ENCODE measurements around the gene RBM12. TPM values are rescaled to one million over a fixed set of nuclear protein-coding genes. Genes with fewer than 3 reads are reported as not detected.
"Not testable (repeated sequence)": the region's sequence is repeated elsewhere in the genome, so short reads cannot be mapped to it uniquely, and the experiment has no call there.

RBM12 gene
- total RNA-seq, 1 experiment from 2014 or later: 52.3 TPM

DNA sequence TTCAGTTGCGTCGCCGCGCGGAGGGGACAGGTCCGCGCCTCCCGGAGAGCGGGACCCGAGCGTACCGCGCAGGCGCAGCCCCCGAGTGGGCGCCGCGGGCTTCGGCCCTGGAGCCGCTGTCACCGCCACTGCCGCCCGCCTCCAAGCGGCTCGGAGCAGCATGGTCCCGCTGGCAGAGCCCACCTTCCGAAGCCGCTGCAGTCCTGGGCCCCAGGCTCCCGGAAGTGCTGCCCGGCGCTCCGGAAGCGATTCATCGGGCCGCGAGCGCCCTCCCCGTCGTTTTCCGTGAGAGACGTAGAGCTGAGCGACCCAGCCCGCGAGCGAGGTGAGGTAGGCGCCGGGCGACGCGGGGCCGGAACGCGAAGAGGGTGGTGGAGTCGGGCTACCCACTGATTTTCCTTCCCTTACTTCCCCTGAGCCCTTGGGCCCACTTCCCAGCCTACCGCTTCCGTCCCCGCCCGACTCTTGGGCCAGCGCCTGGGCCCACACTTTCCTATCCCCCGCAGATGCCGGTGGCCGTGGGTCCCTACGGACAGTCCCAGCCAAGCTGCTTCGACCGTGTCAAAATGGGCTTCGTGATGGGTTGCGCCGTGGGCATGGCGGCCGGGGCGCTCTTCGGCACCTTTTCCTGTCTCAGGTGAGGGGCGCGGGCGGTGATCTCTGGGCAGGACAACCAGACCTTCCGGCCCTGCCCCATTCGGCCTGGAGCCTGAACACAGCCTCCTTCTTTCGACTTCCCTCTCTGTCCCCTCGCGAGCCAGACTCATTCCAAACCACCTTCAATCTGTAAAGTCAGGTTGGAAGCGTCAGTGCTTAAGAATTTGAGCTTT lies 34.6 kb upstream of the RBM12 start, which contains the start of the genes NFS1 and ROMO1:
NFS1 (minus strand) TSS at position 226 of the 830 bp plus-strand sequence; CDS start at position 162, 64 bp downstream.
ROMO1 (plus strand) TSS at position 279 of the 830 bp plus-strand sequence; CDS start at position 507, 228 bp downstream.
- DNase-seq (ENCODE audit: low read depth): peak; percentile 88

DNA sequence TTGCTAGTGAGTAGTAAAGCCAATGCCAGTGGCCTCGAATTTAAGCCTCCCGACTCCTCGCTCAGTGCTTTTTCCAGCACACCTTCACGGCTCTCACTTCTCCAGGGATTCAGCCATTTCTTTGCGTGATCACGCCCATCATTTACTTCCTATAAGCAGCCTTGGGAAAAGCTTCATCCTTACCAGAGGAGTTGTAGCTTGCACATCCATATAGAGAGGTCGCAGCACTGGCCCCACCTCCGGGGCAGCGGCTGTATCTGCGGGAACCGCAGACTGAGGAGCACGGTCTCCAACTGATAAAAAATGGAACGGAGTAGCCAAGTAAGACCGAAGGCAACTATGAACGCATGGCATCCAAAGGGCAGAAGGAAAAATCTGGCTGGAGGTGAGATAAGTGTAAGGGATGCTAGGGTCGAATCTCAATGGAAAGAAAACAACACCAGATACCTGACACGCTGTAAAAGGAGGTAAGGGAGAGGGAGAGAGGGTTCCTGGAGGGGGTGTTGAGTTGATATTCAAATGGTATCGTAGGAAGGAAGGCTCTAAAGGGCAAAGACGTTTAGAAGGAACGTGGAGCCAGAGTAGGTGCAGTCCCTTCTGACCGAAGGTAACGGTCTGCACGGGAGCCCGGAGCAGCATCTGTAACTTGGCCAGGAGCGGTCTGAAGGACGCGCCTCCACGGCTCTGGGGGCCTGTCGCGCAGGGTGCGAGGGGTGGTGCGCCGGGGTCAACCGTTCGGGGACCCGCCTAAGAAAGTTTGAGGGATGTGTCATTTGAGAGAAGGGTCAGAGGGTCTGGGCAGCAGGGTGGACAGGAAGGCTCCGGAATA lies 33.8 kb upstream of the RBM12 start:
- peak; percentile 40 for DNase-seq (ENCODE audit: low read depth)

DNA sequence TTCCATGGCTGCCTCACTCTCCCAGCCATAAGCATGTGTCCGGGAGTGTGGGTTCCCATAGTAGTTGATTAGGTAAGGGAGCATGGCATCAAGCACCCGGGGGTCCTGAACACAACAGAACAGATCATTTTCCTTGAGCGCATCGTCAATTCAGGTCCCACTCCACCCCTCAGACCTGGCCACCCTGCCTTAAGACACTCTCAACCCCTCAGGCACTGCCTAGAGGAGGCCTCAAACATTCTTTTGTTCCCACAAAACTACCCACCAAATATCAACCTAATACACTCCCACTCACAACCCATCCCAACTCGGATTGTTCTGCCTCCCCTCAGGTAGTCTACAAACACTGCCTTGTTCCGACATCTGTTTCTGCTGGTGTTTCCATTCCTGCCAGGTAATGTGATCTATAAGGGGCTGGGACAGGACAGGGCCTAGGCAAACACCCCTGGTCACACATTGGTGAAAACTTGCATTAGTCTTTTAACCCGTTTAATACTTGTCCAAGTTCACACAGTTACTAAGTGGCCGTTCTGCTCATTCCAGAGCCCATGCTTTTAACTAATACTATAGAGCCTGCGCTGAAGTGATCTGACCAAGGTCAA lies 33.1 kb upstream of the RBM12 start:
- no peak for DNase-seq (ENCODE audit: low read depth)

DNA sequence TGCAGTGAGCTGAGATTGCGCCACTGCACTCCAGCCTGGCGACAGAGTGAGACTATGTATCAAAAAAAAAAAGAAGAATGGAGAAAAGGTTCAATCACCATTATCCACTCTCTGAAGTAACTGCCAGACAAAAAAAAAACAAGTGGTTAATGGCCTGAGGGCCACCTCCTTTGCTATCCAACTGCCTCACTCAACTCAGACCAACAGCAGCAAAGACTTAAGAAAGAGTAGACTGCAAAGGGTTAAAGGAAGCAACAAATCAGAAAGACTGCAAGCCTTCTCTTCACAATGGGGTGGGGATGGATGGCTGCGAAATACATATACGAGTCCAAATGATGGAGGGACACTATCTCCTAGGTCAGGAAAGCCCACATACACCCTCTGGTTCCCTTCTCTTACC lies 31.3 kb upstream of the RBM12 start:
- no peak for DNase-seq (ENCODE audit: low read depth)

DNA sequence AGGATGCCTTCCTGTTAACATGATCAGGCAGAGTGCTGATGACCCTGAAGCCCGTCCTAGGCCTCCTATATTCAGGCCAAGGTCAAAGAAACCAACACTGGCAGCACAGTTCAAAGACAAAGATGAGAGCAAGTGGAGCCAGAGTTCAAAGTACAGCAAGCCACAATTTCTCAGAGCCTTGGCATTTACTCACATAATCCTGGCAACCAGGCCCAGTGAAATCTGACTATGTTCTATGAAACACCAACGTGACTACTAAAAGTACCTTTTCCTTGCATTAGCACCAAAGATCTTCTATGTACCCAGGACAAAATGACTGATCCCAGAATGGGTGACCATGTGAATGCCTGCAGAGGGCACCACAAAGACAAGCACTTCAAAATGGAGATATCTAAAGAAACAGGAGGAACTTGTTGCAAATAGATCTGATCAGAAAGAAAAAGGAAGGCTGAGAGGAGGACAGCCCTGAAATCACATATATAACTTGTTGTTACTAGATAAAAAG lies 30.6 kb upstream of the RBM12 start:
- DNase-seq (ENCODE audit: low read depth): no peak

DNA sequence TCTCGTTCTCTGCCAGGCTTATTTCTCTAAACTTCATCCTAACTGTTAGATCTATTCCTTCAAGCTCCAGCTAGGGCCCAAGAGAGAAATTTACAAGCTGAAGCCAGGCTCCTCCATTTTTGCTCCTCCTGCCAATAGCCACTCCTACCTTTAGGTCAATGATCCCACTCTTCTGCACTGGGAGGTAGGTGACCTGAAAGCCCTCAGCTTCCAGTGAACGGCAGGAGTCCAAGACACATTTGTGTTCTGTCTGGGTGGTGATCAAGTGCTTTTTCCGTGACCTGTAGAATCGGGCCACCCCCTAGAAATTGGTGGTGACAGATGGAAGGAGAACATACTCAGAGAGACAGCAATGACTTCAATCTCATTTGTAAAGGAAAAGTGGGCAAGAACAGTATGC lies 25.6 kb upstream of the RBM12 start:
- DNase-seq (ENCODE audit: low read depth): no peak

DNA sequence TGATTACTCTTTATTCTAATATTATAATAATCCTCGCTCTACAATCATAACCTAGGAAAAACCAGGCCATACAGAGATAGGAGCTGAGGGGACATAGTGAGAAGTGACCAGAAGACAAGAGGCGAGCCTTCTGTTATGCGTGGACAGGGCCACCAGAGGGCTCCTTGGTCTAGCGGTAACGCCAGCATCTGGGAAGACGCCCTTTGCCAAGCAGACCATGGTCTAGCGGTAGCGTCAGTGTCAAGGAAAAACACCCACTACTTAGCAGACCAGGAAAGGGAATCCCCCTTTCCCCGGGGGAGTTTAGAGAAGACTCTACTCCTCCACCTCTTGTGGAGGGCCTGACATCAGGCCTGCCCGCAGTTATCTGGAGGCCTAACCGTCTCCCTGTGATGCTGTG lies 22.2 kb upstream of the RBM12 start:
- peak; percentile 23 for DNase-seq (ENCODE audit: low read depth)

DNA sequence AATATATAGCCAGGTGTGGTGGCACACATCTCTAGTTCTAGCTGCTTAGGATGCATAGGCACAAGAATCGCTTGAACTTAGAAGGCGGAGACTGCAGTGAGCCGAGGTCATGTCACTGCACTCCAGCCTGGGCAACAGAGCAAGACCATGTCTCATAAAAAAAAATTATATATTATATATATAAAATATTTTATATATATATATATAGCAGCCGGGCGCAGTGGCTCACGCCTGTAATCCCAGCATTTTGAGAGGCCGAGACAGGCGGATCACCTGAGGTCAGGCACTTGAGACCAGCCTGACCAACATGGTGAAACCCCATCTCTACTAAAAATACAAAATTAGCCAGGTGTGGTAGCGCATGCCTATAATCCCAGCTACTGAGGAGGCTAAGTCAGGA lies 20.7 kb upstream of the RBM12 start:
- DNase-seq (ENCODE audit: low read depth): not testable (repeated sequence)

DNA sequence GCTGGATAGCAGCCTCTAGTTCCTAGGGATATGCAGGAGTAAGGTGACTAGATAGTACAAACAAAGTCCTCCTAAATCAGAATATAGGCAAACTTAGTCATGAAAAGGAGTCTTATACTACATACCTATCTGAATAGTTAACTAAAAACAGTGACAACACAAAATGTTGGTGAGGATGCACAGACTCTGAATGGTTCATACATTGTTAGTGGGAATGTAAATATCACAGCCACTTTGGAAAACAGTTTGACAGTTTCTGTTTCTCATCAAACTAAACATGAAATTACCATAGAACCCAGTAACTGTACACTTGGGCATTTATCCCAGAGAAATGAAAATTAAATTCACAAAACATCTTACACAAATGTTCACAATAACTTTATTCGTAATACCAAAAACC lies 17.3 kb upstream of the RBM12 start:
- no peak for DNase-seq (ENCODE audit: low read depth)

DNA sequence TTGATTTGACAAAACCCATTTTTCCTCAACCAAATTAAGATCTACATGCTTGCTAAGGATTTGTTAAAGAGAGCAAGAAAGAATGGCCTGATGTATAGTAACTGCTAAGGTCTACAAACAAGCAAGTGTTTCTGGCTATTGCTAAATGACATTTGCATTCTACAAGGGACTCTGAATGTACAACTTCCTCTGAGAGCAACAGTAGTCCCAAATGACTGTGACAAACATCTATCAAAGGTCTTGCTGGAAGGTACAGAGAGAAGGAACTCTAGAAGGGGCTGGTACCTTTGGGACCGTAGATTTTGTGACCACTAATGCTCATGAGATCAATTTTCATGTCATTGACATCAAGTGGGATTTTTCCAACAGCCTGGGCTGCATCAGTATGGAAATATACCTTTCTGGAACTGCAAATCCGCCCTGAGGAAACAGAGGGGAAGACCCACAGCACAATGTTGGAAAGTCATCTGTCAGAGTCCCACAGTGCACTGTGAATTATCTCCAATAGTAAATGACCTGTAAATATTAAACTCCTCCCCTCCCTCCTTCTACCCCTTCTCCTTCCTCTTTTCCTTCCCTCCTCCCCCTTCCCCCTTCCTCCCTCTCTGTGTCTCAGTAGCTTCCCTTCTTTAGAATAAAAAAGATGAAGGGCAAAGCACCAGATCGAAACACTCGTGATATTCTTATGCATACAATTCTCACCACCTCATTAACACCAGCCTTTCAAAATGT lies 15.9 kb upstream of the RBM12 start:
- DNase-seq (ENCODE audit: low read depth): no peak

DNA sequence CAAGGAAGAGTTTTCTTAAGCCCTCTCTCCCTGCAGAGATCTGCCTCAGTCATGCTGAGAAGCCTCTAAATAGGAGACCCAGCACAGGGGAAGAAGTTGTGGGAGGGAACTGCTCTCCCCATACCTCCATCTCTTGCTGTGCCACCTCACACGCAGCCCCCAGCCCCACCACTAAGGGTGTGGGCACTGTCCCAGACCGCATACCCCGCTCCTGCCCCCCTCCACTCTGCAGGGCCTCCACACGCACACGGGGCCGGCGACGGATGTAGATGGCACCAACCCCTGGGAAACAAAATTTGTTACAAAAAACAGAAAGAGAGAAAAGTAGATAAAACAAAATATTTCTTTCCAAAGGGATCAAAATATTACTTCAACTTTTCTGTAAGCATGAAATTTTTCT lies 10.2 kb upstream of the RBM12 start:
- no peak for DNase-seq (ENCODE audit: low read depth)

DNA sequence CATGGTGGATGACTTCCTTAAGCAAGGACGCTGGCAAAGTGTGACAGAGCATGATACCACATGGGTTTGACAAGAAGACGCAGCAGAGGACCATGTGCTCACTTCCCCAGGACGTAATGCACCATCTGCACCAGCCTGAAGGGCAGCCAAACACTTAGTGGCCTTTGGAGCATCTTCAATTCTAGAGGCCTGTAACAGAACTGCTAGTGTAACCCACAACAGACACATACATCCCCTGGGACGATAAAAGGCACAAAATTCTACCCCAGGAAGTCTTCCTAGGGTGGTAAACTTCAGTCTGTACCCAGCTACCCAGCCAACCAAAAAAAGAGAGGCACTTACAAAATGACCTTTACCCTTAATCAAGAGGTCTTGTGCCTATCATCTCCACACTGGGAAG lies 9.2 kb upstream of the RBM12 start:
- DNase-seq (ENCODE audit: low read depth): no peak

DNA sequence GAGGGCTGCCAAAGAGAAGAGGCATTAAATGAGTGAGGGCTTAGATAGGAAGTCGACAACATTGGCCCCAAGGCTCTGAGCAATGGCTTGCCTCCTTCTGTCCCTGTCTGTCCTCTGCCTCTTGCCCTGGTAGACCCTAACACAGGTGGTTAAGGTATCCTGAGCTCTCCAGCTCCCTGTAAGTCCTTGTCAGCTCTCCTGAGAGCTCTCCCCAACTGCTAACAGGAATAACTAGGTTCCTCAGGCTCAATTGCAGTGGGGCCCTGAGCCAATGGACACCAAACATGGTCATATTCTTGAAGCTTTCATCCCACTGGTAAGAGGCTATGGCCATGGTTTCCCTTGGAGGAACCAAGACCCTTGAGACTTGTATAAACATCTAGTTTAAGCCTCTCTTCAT lies 5.0 kb upstream of the RBM12 start:
- no peak for DNase-seq (ENCODE audit: low read depth)

DNA sequence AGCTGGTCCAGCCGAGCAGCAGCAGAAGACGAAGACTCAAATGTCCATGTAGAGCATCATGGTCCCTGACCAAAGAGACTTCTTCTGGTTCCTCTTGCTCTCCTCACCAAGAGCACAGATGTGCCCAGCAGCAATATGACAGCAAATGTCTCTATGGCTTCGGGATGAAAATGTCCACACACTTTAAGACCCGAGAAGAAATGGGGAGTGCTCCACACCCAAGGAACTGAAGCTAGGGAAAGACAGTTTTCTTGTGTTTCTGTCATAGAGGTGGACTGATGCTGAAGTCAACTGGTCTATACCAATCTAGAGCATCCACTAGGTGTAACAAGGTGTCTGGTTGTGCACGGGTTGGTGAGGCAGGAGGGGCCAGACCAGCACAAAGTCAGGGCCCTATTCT lies 4.5 kb upstream of the RBM12 start:
- no peak for DNase-seq (ENCODE audit: low read depth)

DNA sequence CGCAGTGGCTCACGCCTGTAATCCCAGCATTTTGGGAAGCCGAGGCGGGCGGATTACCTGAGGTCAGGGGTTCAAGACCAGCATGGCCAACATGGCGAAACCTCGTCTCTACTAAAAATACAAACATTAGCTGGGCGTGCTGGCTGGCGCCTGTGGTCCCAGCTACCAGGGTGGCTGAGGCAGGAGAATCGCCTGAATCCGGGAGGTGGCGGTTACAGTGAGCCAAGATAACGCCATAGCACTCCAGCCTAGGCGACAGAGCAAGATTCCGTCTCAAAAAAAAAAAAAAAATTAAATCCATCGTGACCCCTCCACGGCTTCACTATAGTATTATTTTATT lies 1.2 kb upstream of the RBM12 start:
- DNase-seq (ENCODE audit: low read depth): no peak

DNA sequence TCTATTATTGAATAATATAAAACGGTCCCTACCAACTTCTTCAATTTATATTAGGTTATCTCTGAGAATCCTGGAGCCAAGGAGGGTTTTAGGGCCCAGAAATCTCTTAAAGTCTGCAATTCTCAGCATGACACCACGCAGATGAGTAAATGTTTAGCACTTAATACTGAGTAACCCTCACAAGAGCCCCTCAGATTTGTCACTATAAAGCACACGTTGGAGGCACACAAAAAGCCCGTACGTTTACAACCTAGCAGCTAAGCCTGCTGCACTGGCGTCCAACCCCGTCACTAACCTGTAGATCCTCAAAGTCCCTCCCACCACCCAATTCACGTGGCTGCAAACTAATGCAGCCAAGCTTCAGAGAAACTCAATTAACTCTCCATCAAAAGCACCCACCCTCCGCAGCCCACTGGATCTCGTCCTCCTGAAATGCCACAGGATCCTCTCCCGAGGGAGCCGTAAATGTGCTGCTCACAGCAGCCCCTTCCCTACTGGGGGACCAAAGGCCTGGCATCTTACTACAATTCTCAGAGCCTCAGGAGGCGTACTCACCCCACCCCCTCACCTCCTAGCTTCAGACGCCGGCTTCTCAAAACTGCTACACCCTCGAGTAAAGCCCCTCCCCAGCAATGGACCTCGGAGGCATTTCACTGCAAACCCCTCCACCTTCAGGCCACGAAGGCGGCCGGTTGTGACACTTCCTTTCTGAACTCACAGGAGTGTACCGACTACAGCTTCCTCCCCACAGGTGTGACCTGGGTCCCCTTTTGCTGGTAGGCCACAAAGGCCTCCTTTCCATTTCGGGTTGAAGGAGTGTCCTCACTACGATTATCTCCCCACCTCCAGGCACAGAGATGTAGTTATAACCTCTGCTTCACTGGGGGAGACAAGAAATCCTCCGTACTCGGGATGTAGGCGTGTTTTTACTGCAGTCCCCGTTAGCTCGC lies 909 bp downstream of the RBM12 start:
- DNase-seq (ENCODE audit: low read depth): peak; percentile 62

DNA sequence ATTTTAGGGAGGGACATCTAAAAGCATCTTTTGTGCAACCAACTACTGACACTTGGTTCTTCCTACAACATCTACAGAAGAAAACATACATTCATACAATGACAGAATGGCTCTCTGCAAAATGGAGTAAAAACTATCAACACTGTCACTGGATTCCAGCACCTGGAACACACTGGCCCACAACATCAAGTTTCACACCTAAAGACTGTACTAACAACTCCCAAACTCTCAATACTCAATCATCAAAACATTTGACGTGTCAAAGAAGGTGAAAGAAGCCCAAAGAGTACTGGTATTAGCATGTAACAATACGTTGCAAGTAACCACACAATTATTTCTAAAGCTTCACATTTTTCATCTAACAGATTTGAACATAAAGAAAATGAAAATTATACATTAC lies 2.1 kb downstream of the RBM12 start:
- DNase-seq (ENCODE audit: low read depth): no peak

DNA sequence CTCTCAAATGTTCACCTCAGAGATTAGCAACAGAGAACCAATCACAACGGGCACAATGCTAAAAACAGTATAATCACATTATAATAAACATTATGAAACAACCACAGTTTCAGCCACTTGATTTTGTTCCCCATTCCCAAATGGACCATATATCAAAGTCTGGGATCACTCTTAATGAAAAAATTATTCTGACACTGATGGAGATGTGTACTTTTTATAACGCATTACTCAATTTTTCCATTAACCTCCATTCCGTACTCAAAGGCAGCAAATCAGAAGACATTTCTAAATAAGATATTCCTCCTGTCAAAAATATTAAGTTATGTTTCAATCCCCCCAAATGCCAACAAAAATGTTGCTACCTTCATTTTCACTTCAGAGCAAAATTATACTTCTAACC lies 2.8 kb downstream of the RBM12 start:
- DNase-seq (ENCODE audit: low read depth): no peak

DNA sequence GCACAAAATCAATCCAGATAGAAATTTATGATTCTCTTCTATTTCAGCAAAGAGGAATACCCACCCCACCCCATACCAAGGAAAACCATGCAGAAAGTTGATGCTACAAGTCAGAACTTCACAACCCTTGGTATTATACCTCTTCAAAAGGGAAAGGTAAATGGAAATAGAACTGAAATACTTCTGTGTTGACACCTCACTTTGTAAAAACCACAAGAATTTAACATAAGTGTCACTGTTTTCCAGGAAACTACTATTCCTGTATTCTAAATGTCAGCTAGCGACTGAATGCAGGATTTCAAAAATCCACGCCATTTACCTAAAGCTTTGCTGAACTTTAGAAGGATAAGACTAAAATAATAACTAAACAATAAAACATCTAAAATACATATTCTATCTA lies 3.6 kb downstream of the RBM12 start:
- DNase-seq (ENCODE audit: low read depth): peak; percentile 62

DNA sequence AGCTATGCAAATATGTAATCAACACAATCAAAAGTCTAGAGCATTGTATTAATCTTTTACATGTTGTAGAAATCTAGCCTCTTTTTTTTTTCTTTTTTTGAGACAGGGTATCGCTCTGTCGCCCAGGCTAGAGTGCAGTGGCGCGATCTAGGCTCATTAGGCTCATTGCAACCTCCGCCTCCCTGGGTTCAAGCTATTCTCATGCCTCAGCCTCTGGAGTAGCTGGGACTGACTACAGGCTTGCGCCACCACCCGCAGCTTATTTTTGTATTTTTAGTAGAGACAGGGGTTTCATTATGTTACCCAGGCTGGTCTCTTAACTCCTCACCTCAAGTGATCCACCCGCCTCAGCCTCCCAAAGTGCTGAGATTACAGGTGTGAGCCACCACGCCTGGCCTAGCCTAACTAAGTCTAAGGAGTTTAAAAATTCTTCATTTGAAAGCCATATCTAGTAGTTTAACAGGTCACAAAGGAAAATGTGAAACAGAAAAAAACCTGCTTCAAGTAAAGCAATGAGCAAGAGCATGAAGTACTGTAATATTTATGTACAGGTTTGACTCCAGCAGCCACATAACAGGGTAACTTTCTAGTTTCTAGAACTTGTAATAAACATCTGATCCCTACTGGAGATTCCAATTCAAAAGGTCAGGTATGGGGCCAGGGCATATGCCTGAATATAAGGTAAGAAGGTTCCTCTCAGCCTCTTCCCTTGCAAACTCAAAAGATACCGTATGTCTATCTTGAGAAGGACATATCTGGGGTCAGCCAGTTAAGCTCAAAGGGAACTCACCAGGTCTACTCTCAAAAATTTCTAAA lies 4.4 kb downstream of the RBM12 start:
- no peak for DNase-seq (ENCODE audit: low read depth)
